Measurements from ENCODE around the gene MDGA2. TPM values are rescaled to one million over a fixed set of nuclear protein-coding genes. Genes with fewer than 3 reads are reported as not detected.
"Not testable (repeated sequence)": the region's sequence is repeated elsewhere in the genome, so short reads cannot be mapped to it uniquely, and the experiment has no call there.

MDGA2 gene
- total RNA-seq, 2 experiments from 2014 or later, result not detected

GRCh38 chr14:47660158-47660557 lies 15.2 kb downstream of the MDGA2 start:
- no peak overlapping the region for H3K4me3 Mint-ChIP-seq
- no peaks in the 10 kb centered on the region for H3K27me3 Mint-ChIP-seq
- no peak overlapping the region for H3K27ac Mint-ChIP-seq
- H3K36me3 Mint-ChIP-seq, result no peaks in the 10 kb centered on the region
- H3K4me1 Mint-ChIP-seq, result no peaks in the 10 kb centered on the region
- no peak for DNase-seq
- peaks cover 3% of the 10 kb centered on the region for H3K9me3 Mint-ChIP-seq

DNA sequence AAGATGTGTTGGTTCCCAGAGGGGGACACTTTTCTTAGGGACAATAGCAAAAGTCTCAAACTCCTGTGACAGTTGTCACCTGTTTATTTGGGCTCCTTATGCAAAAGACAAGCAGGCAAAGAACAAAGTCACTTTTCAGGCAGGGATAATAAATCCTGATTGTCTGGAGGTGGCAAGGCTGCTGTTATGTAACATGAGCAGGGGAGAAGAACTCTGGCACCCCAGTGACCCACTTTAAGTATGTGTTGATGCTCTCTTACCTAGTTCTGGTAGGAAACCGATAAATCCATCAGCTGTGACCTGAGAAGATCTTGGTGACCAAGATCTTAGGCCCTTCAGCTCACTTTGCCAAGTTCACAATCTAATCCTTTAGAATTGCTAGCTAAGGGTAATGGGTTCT lies 17.4 kb downstream of the MDGA2 start:
- DNase-seq, result no peak
- no peak overlapping the region for H3K4me3 Mint-ChIP-seq
- H3K4me1 Mint-ChIP-seq, result no peaks in the 10 kb centered on the region
- H3K36me3 Mint-ChIP-seq, result no peaks in the 10 kb centered on the region
- H3K27ac Mint-ChIP-seq, result no peak overlapping the region
- H3K9me3 Mint-ChIP-seq, result no peaks in the 10 kb centered on the region
- no peaks in the 10 kb centered on the region for H3K27me3 Mint-ChIP-seq

GRCh38 chr14:47657143-47657542 lies 18.3 kb downstream of the MDGA2 start:
- Mint-ChIP-seq H3K4me3 (no peak overlapping the region), H3K27me3 (no peaks in the 10 kb centered on the region), H3K9me3 (no peaks in the 10 kb centered on the region), H3K36me3 (no peaks in the 10 kb centered on the region), H3K27ac (no peak overlapping the region), H3K4me1 (no peaks in the 10 kb centered on the region)
- DNase-seq, result no peak

GRCh38 chr14:47651337-47651736 lies 24.1 kb downstream of the MDGA2 start:
- Mint-ChIP-seq H3K27ac (no peak overlapping the region), H3K4me3 (no peak overlapping the region), H3K27me3 (no peaks in the 10 kb centered on the region), H3K9me3 (no peaks in the 10 kb centered on the region), H3K36me3 (no peaks in the 10 kb centered on the region), H3K4me1 (no peaks in the 10 kb centered on the region)
- no peak for DNase-seq

- Mint-ChIP-seq H3K9me3 (peaks cover 1% of the 10 kb centered on the region), H3K27ac (no peak overlapping the region)
Measured at GRCh38 chr14:47637753-47638152, 37.7 kb downstream of the MDGA2 start.

GRCh38 chr14:47626151-47627035 lies 49.0 kb downstream of the MDGA2 start:
- Mint-ChIP-seq H3K4me1 (no peaks in the 10 kb centered on the region), H3K9me3 (peaks cover 3% of the 10 kb centered on the region), H3K27ac (no peak overlapping the region), H3K4me3 (no peak overlapping the region), H3K36me3 (no peaks in the 10 kb centered on the region), H3K27me3 (no peaks in the 10 kb centered on the region)
- DNase-seq, result no peak

More at GRCh38 chr14:47637753-47638152, 37.7 kb downstream of the MDGA2 start:
- Mint-ChIP-seq H3K4me1 (no peaks in the 10 kb centered on the region), H3K36me3 (no peaks in the 10 kb centered on the region), H3K4me3 (no peak overlapping the region), H3K27me3 (no peaks in the 10 kb centered on the region)
- DNase-seq, result no peak

- H3K4me3 Mint-ChIP-seq, H3K27ac Mint-ChIP-seq: not testable (repeated sequence)
Measured at GRCh38 chr14:47624126-47624525, 51.3 kb downstream of the MDGA2 start.

DNA sequence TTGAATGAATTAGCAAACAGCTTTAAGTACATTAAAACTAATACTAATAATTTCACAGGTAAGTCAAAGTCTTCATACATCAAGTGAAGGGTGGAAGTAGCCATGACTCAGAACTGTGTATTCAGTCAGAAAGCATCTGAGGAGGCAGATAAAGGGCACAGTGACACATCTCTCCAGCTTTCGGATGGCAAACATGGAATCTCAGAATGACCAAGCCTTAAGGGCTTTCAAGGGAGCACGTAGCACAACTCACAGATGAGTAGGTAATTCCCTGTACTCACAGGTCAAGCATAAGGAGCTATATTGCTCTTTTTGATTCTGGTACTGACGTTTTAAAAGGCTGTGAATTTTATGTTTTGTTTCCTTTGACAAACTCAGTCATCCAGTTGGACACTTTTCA lies 56.0 kb downstream of the MDGA2 start:
- no peak overlapping the region for H3K27ac Mint-ChIP-seq
- H3K4me3 Mint-ChIP-seq, result no peak overlapping the region
- DNase-seq, result no peak
- H3K27me3 Mint-ChIP-seq, result no peaks in the 10 kb centered on the region
- H3K36me3 Mint-ChIP-seq, result no peaks in the 10 kb centered on the region
- no peaks in the 10 kb centered on the region for H3K4me1 Mint-ChIP-seq
- no peaks in the 10 kb centered on the region for H3K9me3 Mint-ChIP-seq

More at GRCh38 chr14:47624126-47624525, 51.3 kb downstream of the MDGA2 start:
- not testable (repeated sequence) for H3K36me3 Mint-ChIP-seq, DNase-seq, H3K4me1 Mint-ChIP-seq, H3K9me3 Mint-ChIP-seq, H3K27me3 Mint-ChIP-seq

DNA sequence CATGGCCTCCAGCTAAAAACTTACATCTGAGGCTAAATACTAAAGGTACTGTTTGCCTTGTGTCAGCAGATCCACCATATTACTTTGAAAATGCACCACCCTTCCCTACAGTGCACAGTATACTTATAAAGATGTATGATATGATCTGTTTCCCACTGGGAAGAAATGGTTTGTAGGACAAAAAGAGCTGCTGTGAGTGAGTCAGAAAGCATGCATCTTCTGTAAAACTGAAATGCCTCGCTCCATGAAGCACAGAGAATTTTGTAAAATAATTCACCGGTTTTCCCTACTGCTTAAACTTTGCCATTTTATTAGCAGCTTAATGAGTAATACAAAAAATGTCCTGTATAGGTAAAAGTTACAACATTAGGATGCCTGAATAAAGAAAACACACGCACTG lies 68.8 kb downstream of the MDGA2 start:
- DNase-seq, result no peak
- peaks cover 6% of the 10 kb centered on the region for H3K9me3 Mint-ChIP-seq
- H3K4me1 Mint-ChIP-seq, result no peaks in the 10 kb centered on the region
- H3K36me3 Mint-ChIP-seq, result no peaks in the 10 kb centered on the region
- no peak overlapping the region for H3K27ac Mint-ChIP-seq
- H3K27me3 Mint-ChIP-seq, result no peaks in the 10 kb centered on the region
- H3K4me3 Mint-ChIP-seq, result no peak overlapping the region

DNA sequence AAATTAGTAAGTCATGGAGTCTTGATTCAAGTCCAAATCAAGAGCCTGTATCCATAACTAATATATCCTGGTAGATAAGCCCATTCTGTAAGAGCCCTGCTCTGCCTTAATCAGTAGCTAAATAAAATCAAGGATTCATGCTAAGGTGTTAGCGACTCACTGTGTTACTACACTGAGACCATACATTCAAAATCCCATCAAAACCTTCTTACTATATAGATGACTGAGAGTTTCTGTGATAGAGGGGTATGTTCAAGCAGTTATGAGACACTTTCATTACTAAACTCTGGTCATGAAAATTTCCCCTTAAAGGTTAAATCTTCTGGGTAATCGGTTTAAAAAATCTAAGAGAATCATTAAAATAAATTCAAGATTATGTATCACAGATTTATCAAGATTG lies 78.5 kb downstream of the MDGA2 start:
- Mint-ChIP-seq H3K4me1 (no peaks in the 10 kb centered on the region), H3K27ac (no peak overlapping the region), H3K36me3 (no peaks in the 10 kb centered on the region), H3K9me3 (peaks cover 3% of the 10 kb centered on the region), H3K4me3 (no peak overlapping the region), H3K27me3 (no peaks in the 10 kb centered on the region)
- DNase-seq, result no peak

DNA sequence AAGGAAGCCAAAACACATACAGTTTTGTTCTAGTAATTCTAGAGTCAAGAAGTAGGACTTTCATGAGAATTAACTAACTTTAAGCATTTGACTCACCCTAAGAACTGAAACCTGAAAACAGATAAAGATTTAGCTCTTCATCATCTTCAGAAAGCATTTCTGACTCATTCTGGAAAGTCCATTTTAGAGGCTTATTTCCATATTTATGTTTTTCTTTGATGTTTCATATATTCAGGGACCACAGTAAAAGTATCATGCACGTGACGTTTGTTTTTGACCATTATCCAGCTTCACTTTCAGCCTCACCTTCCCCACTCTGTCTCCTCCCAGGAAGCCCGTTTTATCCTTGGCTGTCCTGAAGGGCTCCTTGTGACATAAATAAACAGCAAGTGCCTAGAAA lies 79.2 kb downstream of the MDGA2 start:
- Mint-ChIP-seq H3K36me3 (no peaks in the 10 kb centered on the region), H3K27me3 (no peaks in the 10 kb centered on the region), H3K27ac (no peak overlapping the region), H3K4me1 (no peaks in the 10 kb centered on the region), H3K9me3 (peaks cover 3% of the 10 kb centered on the region), H3K4me3 (no peak overlapping the region)
- no peak for DNase-seq

- Mint-ChIP-seq H3K4me3 (no peak overlapping the region), H3K4me1 (no peaks in the 10 kb centered on the region)
Measured at GRCh38 chr14:47595552-47595951, 79.9 kb downstream of the MDGA2 start.

GRCh38 chr14:47590767-47591495 lies 84.5 kb downstream of the MDGA2 start:
- no peaks in the 10 kb centered on the region for H3K4me1 Mint-ChIP-seq
- H3K4me3 Mint-ChIP-seq, result no peak overlapping the region
- no peak overlapping the region for H3K27ac Mint-ChIP-seq
- H3K9me3 Mint-ChIP-seq, result peaks cover 6% of the 10 kb centered on the region
- DNase-seq, result no peak
- no peaks in the 10 kb centered on the region for H3K27me3 Mint-ChIP-seq
- H3K36me3 Mint-ChIP-seq, result no peaks in the 10 kb centered on the region

More at GRCh38 chr14:47595552-47595951, 79.9 kb downstream of the MDGA2 start:
- Mint-ChIP-seq H3K27me3 (no peaks in the 10 kb centered on the region), H3K36me3 (no peaks in the 10 kb centered on the region), H3K9me3 (peaks cover 3% of the 10 kb centered on the region), H3K27ac (no peak overlapping the region)
- DNase-seq, result no peak

DNA sequence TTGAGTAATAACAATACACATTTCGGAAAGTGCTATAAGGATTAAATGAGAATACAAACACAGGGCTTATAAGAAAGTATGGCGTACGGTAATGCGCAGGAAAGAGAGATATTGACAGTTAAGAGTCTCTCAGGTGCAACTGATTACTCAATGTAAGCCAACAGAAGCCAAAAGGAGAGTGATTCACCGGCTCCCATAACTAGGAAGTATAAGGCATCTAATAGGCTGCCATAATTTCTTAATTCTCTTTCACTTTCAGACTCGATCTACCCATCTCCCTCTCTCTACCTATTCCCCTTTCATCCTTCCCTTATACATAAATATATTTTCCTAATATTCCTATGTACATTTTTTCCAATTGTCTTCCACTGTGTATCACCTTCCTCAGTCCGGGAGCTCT lies 90.0 kb downstream of the MDGA2 start:
- Mint-ChIP-seq H3K9me3 (peaks cover 3% of the 10 kb centered on the region), H3K4me1 (no peaks in the 10 kb centered on the region), H3K27me3 (no peaks in the 10 kb centered on the region), H3K27ac (no peak overlapping the region), H3K36me3 (no peaks in the 10 kb centered on the region), H3K4me3 (no peak overlapping the region)
- DNase-seq, result no peak

GRCh38 chr14:47567273-47567672 lies 108.1 kb downstream of the MDGA2 start:
- H3K27me3 Mint-ChIP-seq, result no peaks in the 10 kb centered on the region
- no peak for DNase-seq
- H3K27ac Mint-ChIP-seq, result no peak overlapping the region
- no peak overlapping the region for H3K4me3 Mint-ChIP-seq
- no peaks in the 10 kb centered on the region for H3K36me3 Mint-ChIP-seq
- peaks cover 2% of the 10 kb centered on the region for H3K9me3 Mint-ChIP-seq
- H3K4me1 Mint-ChIP-seq, result no peaks in the 10 kb centered on the region
